HCT116 (cell line): Measurements from ENCODE around the gene LHX8. TPM values are rescaled to one million over a fixed set of nuclear protein-coding genes. Genes with fewer than 3 reads are reported as not detected.

Experiments
- ATAC-seq: fragments of 200-7000 bp; cut with Tn5 transposase; 2 replicates; pipeline ENCODE4 v1.9.1; 2020; ENCODE audit warnings: mild to moderate bottlenecking, moderate library complexity
- BruUV-seq: library from RNA; stranded (reverse); fragments of 400-500 nt; replicated peaks from 2 replicates; lab custom pipeline; 2021; lab: Mats Ljungman, UMichigan
- CTCF ChIA-PET: fragments of 300-600 bp; sonication (Branson Sonifier 250); formaldehyde crosslinking; loops from one replicate; lab custom pipeline; 2021; ENCODE audit warnings: antibody characterized with exemption; lab: Charles Lee
- POLR2A ChIA-PET: fragments of 300-600, 350-600 bp; sonication (Branson Sonifier 250); formaldehyde crosslinking; loops from one replicate; lab custom pipeline; 2021; ENCODE audit warnings: antibody characterized with exemption; lab: Charles Lee
- RAD21 ChIA-PET, 2 experiments: fragments of 300-600 bp; sonication (Branson Sonifier 250); formaldehyde crosslinking; loops; one replicate each; lab custom pipeline; 2023; ENCODE audit warnings: low total read pairs in 2 of 2; ENCODE audit not compliant: uncharacterized antibody in 2 of 2, unreplicated experiment in 2 of 2, low non-redundant PET in 1 of 2; lab: Charles Lee
- DNase-seq: peaks from one replicate; pipeline ENCODE4 v3.0.0-alpha.2; 2010; ENCODE audit warnings: low read depth, low spot score
- H2AFZ ChIP-seq: fragments of 200-600 bp; shearing (Covaris generic), sonication (generic); 2 replicates; pipeline ENCODE4 v1.6.1; 2017; ENCODE audit warnings: low read depth, mixed run types, mixed read lengths, antibody characterized with exemption, low read length; ENCODE audit not compliant: poor library complexity, severe bottlenecking
- H3K27ac ChIP-seq: 2 replicates; pipeline ENCODE4 v1.5.1; 2012; ENCODE audit warnings: low read depth, low read length
- H3K27me3 ChIP-seq: fragments of 200-600 bp; sonication (generic); 2 replicates; pipeline ENCODE4 v1.6.1; 2016; ENCODE audit warnings: mixed run types, low read length, mixed read lengths; ENCODE audit not compliant: insufficient read depth
- H3K36me3 ChIP-seq, 2 experiments: fragments of 200-500 bp in 1 of 2; fragments of 200-600 bp in 1 of 2; sonication (Bioruptor generic) in 1 of 2; sonication (generic) in 1 of 2; 2 replicates each; pipeline versions ENCODE4 v1.5.1 to v1.6.1; 2014 to 2016; ENCODE audit warnings: low read length in 2 of 2, inconsistent platforms in 1 of 2, mixed read lengths in 1 of 2, mixed run types in 1 of 2; ENCODE audit not compliant: insufficient read depth in 2 of 2, control insufficient read depth in 1 of 2
- H3K4me1 ChIP-seq, 2 experiments: fragments of 200-600 bp in 1 of 2; sonication (generic) in 1 of 2; 2 replicates each; pipeline versions ENCODE4 v1.5.1 to v1.6.1; 2012 to 2017; ENCODE audit warnings: low read length in 2 of 2, inconsistent platforms in 1 of 2, mild to moderate bottlenecking in 1 of 2, mixed read lengths in 1 of 2, mixed run types in 1 of 2, moderate library complexity in 1 of 2; ENCODE audit not compliant: insufficient read depth in 2 of 2, control insufficient read depth in 1 of 2
- H3K4me2 ChIP-seq: fragments of 200-600 bp; sonication (generic); 2 replicates; pipeline ENCODE4 v1.6.1; 2017; ENCODE audit warnings: mixed run types, low read length, mixed read lengths
- H3K4me3 ChIP-seq, 2 experiments: fragments of 200-600 bp in 1 of 2; sonication (generic) in 1 of 2; replicated peaks in 1 of 2; 2 replicates each; pipeline ENCODE4 v1.5.1; 2011 to 2016; ENCODE audit warnings: low read length in 2 of 2, control low read depth in 1 of 2, low read depth in 1 of 2, mild to moderate bottlenecking in 1 of 2, mixed read lengths in 1 of 2, mixed run types in 1 of 2
- H3K79me2 ChIP-seq: fragments of 200-600 bp; sonication (generic); 2 replicates; pipeline ENCODE4 v1.6.1; 2017; ENCODE audit warnings: mild to moderate bottlenecking, mixed run types, low read length, moderate library complexity, mixed read lengths; ENCODE audit not compliant: insufficient read depth
- H3K9ac ChIP-seq: fragments of 200-600 bp; sonication (generic); 2 replicates; pipeline ENCODE4 v1.6.1; 2016; ENCODE audit warnings: low read length, mixed read lengths
- H3K9me2 ChIP-seq: fragments of 200-600 bp; sonication (generic), shearing (Covaris generic); 2 replicates; pipeline ENCODE4 v1.6.1; 2017; ENCODE audit warnings: mixed run types, mild to moderate bottlenecking, moderate library complexity; ENCODE audit not compliant: insufficient read depth
- H3K9me3 ChIP-seq, 2 experiments: fragments of 200-500 bp in 1 of 2; fragments of 200-600 bp in 1 of 2; sonication (Bioruptor generic) in 1 of 2; sonication (generic) in 1 of 2; 2 replicates each; pipeline ENCODE4 v1.6.1; 2014 to 2017; ENCODE audit warnings: low read length in 2 of 2, mixed read lengths in 2 of 2, inconsistent platforms in 1 of 2, low read depth in 1 of 2, mild to moderate bottlenecking in 1 of 2, mixed run types in 1 of 2, moderate library complexity in 1 of 2; ENCODE audit not compliant: control insufficient read depth in 1 of 2, insufficient read depth in 1 of 2
- H4K20me1 ChIP-seq: fragments of 200-600 bp; sonication (generic), shearing (Covaris generic); 2 replicates; pipeline ENCODE4 v1.6.1; 2017; ENCODE audit warnings: mixed run types, mild to moderate bottlenecking, moderate library complexity; ENCODE audit not compliant: insufficient read depth
- ATF3 ChIP-seq: IDR thresholded peaks from 2 replicates; pipeline ENCODE4 v1.6.1; 2012
- CEBPB ChIP-seq: IDR thresholded peaks from 2 replicates; pipeline ENCODE4 v1.6.1; 2012; ENCODE audit warnings: low read depth
- CTCF ChIP-seq, 3 experiments: fragments of 200-600 bp in 1 of 3; sonication (generic) in 1 of 3; IDR thresholded peaks in 2 of 3; conservative IDR thresholded peaks in 1 of 3; 2 replicates each; pipeline ENCODE4 v1.5.1; 2012 to 2017; ENCODE audit warnings: low read depth in 2 of 3, low read length in 2 of 3, antibody characterized with exemption in 1 of 3, borderline replicate concordance in 1 of 3, control low read depth in 1 of 3, mild to moderate bottlenecking in 1 of 3, mixed read lengths in 1 of 3, mixed run types in 1 of 3, moderate library complexity in 1 of 3; ENCODE audit not compliant: insufficient read depth in 1 of 3
- EGR1 ChIP-seq: IDR thresholded peaks from 2 replicates; pipeline ENCODE4 v1.6.1; 2012; ENCODE audit warnings: low read depth
- ELF1 ChIP-seq: IDR thresholded peaks from 2 replicates; pipeline ENCODE4 v1.6.1; 2012; ENCODE audit warnings: low read depth, borderline replicate concordance
- EZH2 ChIP-seq: fragments of 200-600 bp; sonication (generic); IDR thresholded peaks from 2 replicates; pipeline ENCODE4 v1.6.1; 2017; ENCODE audit warnings: antibody characterized with exemption, mixed run types
- FOSL1 ChIP-seq: IDR thresholded peaks from 2 replicates; pipeline ENCODE4 v1.6.1; 2012; ENCODE audit warnings: low read depth
- POLR2A ChIP-seq: IDR thresholded peaks from 2 replicates; pipeline ENCODE4 v1.7.0; 2011; ENCODE audit warnings: borderline replicate concordance; ENCODE audit not compliant: insufficient read depth, insufficient read length; ENCODE audit errors: extremely low read depth
- POLR2AphosphoS5 ChIP-seq: IDR thresholded peaks from 2 replicates; pipeline ENCODE4 v1.6.1; 2011; ENCODE audit warnings: mild to moderate bottlenecking, low read depth, low read length, moderate library complexity
- RAD21 ChIP-seq: IDR thresholded peaks from 2 replicates; pipeline ENCODE4 v1.6.1; 2012; ENCODE audit warnings: low read depth, mild to moderate bottlenecking
- SIN3A ChIP-seq: IDR thresholded peaks from 2 replicates; pipeline ENCODE4 v1.6.1; 2012; ENCODE audit warnings: low read depth
- SP1 ChIP-seq: IDR thresholded peaks from 2 replicates; pipeline ENCODE4 v1.6.1; 2012; ENCODE audit warnings: low read depth
- SRF ChIP-seq: IDR thresholded peaks from 2 replicates; pipeline ENCODE4 v1.6.1; 2012; ENCODE audit warnings: low read depth
- TCF7L2 ChIP-seq: IDR thresholded peaks from 2 replicates; pipeline ENCODE4 v1.7.0; 2011; ENCODE audit warnings: borderline replicate concordance, inconsistent platforms; ENCODE audit not compliant: insufficient read depth, insufficient read length; ENCODE audit errors: extremely low read depth
- YY1 ChIP-seq: IDR thresholded peaks from 2 replicates; pipeline ENCODE4 v1.6.1; 2011; ENCODE audit warnings: low read length, low read depth, moderate library complexity, mild to moderate bottlenecking; ENCODE audit not compliant: insufficient replicate concordance; ENCODE audit errors: extremely low read depth
- ZBTB33 ChIP-seq: IDR thresholded peaks from 2 replicates; pipeline ENCODE4 v1.6.1; 2011; ENCODE audit warnings: mild to moderate bottlenecking, low read length, moderate library complexity; ENCODE audit not compliant: insufficient replicate concordance; ENCODE audit errors: extremely low read depth
- ZFX ChIP-seq: fragments of 450-650 bp; IDR thresholded peaks from 2 replicates; pipeline ENCODE4 v1.6.1; 2017
- ZNF274 ChIP-seq: fragments of 200-500 bp; sonication (Bioruptor generic); IDR thresholded peaks from 2 replicates; pipeline ENCODE4 v1.6.1; 2014; ENCODE audit warnings: mild to moderate bottlenecking, low read depth, low read length, inconsistent platforms
- intact Hi-C: fragments of 100-400 bp; cut with micrococcal nuclease; formaldehyde crosslinking; loops from 2 replicates; pipeline ENCODE4 v1.10.0; 2022
- total RNA-seq: library from RNA; stranded (reverse); gene quantifications from one replicate; pipeline ENCODE4 v1.2.1, GENCODE V29; 2021; ENCODE audit not compliant: unreplicated experiment
- TF ChIP-seq, protein P1 (sequence below): IDR thresholded peaks from 2 replicates; pipeline ENCODE4 v1.6.1; 2012; ENCODE audit warnings: low read depth
- TF ChIP-seq, protein P2 (sequence below): IDR thresholded peaks from 2 replicates; pipeline ENCODE4 v1.6.1; 2012

Gene LHX8
- total RNA-seq, 1 experiment from 2014 or later: not detected

DNA sequence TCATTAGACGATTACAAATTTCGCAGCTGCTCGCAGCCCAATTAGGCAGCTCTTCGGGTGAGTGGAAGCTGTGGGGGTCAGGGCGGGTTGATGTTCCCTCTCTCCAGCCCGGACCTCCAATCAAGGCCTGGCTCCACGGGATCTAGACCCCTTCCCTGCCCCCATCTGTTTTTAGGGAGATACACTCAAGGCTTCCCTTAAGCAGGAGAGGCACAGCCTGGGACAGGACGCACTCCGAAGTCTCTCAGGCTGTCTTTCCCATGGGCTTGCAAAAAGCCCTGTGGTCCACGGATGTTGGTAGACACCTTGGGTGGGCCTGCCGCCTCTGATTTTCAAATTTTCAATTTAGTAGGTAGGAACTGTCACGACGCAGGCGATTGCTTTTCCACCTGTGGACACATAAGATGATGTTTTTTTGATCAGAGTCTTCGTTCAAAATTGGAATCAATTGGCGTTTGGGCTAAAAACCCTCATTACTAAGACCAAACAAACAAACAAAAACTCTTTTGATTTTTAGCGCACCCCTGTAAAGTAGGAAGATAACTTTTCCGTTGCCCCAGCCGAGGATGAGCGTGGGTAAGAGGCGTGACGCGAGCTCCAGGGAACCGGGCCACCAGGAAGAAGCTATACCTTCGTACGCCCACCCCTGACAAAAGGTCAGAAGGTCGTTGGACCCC is 2.5 kb upstream of the LHX8 start:
- 0 out of 2 replicates have a peak, but pooled peaks cover 4% of the 10 kb centered on the region for H3K27me3 ChIP-seq
- POLR2A ChIA-PET: no interaction called here
- no peak overlapping the region for H3K9ac ChIP-seq
- H3K79me2 ChIP-seq: no peaks in the 10 kb centered on the region
- H4K20me1 ChIP-seq: no peaks in the 10 kb centered on the region
- RAD21 ChIA-PET: no interaction called here
- H3K36me3 ChIP-seq: no peaks in the 10 kb centered on the region
- no peak overlapping the region for H3K4me3 ChIP-seq
- TF ChIP-seq POLR2A (no peak), TCF7L2 (no peak), ZNF274 (no peak), EZH2 (no peak), YY1 (no peak), ZBTB33 (no peak), SIN3A (no peak), SRF (no peak), FOSL1 (no peak), ATF3 (no peak), ZFX (no peak), ELF1 (no peak), CTCF (IDR thresholded peaks at IDR 0.05 in 2 of 3, conservative IDR thresholded peaks at IDR 0.05 in 1 of 3; ENCODE audit: borderline replicate concordance in 1 of 3, insufficient read depth in 1 of 3, low read depth in 2 of 3, low read length in 2 of 3) (no peak), SP1 (no peak), RAD21 (no peak), EGR1 (no peak), CEBPB (no peak), POLR2AphosphoS5 (no peak)
- TF ChIP-seq, protein P1, sequence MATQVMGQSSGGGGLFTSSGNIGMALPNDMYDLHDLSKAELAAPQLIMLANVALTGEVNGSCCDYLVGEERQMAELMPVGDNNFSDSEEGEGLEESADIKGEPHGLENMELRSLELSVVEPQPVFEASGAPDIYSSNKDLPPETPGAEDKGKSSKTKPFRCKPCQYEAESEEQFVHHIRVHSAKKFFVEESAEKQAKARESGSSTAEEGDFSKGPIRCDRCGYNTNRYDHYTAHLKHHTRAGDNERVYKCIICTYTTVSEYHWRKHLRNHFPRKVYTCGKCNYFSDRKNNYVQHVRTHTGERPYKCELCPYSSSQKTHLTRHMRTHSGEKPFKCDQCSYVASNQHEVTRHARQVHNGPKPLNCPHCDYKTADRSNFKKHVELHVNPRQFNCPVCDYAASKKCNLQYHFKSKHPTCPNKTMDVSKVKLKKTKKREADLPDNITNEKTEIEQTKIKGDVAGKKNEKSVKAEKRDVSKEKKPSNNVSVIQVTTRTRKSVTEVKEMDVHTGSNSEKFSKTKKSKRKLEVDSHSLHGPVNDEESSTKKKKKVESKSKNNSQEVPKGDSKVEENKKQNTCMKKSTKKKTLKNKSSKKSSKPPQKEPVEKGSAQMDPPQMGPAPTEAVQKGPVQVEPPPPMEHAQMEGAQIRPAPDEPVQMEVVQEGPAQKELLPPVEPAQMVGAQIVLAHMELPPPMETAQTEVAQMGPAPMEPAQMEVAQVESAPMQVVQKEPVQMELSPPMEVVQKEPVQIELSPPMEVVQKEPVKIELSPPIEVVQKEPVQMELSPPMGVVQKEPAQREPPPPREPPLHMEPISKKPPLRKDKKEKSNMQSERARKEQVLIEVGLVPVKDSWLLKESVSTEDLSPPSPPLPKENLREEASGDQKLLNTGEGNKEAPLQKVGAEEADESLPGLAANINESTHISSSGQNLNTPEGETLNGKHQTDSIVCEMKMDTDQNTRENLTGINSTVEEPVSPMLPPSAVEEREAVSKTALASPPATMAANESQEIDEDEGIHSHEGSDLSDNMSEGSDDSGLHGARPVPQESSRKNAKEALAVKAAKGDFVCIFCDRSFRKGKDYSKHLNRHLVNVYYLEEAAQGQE: no peak
- TF ChIP-seq, protein P2, sequence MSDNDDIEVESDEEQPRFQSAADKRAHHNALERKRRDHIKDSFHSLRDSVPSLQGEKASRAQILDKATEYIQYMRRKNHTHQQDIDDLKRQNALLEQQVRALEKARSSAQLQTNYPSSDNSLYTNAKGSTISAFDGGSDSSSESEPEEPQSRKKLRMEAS: no peak
- no peak overlapping the region for H3K4me2 ChIP-seq
- no peaks in the 10 kb centered on the region for H3K9me2 ChIP-seq
- no peaks in the 10 kb centered on the region for H3K9me3 ChIP-seq
- no peaks in the 10 kb centered on the region for H3K4me1 ChIP-seq
- CTCF ChIA-PET: no interaction called here
- BruUV-seq: no TSS peak
- no peak overlapping the region for H2AFZ ChIP-seq
- intact Hi-C loops: no loop called here
- ATAC-seq (no peak), DNase-seq (no peak)
- H3K27ac ChIP-seq: no peak overlapping the region
